Activated CD8-positive, alpha-beta T cell treated with anti-CD3 and anti-CD28 coated beads for 36 hours (primary cell): Measurements from ENCODE around the gene RPL27A. TPM values are rescaled to one million over a fixed set of nuclear protein-coding genes. Genes with fewer than 3 reads are reported as not detected.
A peak's percentile ranks its signal among the peaks of the same experiment; 100 is the strongest.

Experiments
- ATAC-seq: fragments of 200-7000 bp; cut with Tn5 transposase; one replicate; pipeline ENCODE4 v1.10.0; 2021; ENCODE audit warnings: mild to moderate bottlenecking, moderate library complexity
- CTCF ChIA-PET: fragments of 350-600 bp; sonication (Branson Sonifier 250); formaldehyde crosslinking; loops from one replicate; lab custom pipeline; 2021; ENCODE audit warnings: antibody characterized with exemption; lab: Charles Lee
- POLR2A ChIA-PET: fragments of 350-600 bp; sonication (Branson Sonifier 250); formaldehyde crosslinking; loops from one replicate; lab custom pipeline; 2021; ENCODE audit warnings: antibody characterized with exemption; lab: Charles Lee
- DNase-seq: peaks from one replicate; pipeline ENCODE4 v3.0.0-alpha.2; 2020
- H3K27ac Mint-ChIP-seq: one replicate; pipeline ENCODE4 v1.8.0; 2021; ENCODE audit warnings: mild to moderate bottlenecking, mixed read lengths
- H3K27me3 Mint-ChIP-seq: one replicate; pipeline ENCODE4 v1.8.0; 2021; ENCODE audit warnings: mixed read lengths
- H3K36me3 Mint-ChIP-seq: one replicate; pipeline ENCODE4 v1.8.0; 2021; ENCODE audit warnings: low read depth, mixed read lengths
- H3K4me1 Mint-ChIP-seq: one replicate; pipeline ENCODE4 v1.8.0; 2021; ENCODE audit warnings: low read depth, mixed read lengths
- H3K4me3 Mint-ChIP-seq: one replicate; pipeline ENCODE4 v1.8.0; 2021; ENCODE audit warnings: mild to moderate bottlenecking, moderate library complexity, mixed read lengths
- H3K9me3 Mint-ChIP-seq: one replicate; pipeline ENCODE4 v1.8.0; 2021; ENCODE audit warnings: mixed read lengths
- intact Hi-C: fragments of 100-400 bp; cut with micrococcal nuclease; formaldehyde crosslinking; loops from one replicate; pipeline ENCODE4 v1.10.0; 2022
- total RNA-seq, 2 experiments: library from RNA; stranded (reverse); gene quantifications; one replicate each; pipeline ENCODE4 v1.2.3, GENCODE V29; 2021
- TF ChIP-seq, protein P1 (sequence below): fragments of 200-600 bp; IDR thresholded peaks from one replicate; pipeline ENCODE4 v1.8.0; 2022; ENCODE audit warnings: antibody characterized with exemption, mild to moderate bottlenecking

The RPL27A gene
- total RNA-seq, 2 experiments from 2014 or later: 959 to 987 TPM

DNA sequence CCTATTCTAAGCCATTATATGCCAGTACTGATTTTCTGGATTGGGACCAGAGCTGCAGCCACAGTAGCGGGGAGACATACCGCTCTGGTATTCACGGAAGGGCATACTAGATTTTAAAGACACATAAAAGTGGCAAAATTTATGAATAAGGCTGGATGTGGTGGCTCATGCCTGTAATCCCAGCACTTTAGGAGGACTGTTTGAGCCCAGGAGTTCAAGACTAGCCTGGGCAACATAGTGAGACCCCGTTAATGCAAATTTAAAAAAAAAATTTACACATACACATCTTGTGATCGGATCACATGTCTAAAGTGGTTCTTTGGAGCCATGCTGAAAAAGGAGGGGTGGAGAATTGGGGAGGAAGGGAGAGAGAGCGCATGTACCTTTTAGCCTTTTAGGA is 9.0 kb downstream of the RPL27A start:
- TF ChIP-seq, protein P1, sequence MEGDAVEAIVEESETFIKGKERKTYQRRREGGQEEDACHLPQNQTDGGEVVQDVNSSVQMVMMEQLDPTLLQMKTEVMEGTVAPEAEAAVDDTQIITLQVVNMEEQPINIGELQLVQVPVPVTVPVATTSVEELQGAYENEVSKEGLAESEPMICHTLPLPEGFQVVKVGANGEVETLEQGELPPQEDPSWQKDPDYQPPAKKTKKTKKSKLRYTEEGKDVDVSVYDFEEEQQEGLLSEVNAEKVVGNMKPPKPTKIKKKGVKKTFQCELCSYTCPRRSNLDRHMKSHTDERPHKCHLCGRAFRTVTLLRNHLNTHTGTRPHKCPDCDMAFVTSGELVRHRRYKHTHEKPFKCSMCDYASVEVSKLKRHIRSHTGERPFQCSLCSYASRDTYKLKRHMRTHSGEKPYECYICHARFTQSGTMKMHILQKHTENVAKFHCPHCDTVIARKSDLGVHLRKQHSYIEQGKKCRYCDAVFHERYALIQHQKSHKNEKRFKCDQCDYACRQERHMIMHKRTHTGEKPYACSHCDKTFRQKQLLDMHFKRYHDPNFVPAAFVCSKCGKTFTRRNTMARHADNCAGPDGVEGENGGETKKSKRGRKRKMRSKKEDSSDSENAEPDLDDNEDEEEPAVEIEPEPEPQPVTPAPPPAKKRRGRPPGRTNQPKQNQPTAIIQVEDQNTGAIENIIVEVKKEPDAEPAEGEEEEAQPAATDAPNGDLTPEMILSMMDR: no peak
- H3K9me3 Mint-ChIP-seq: no peaks in the 10 kb centered on the region
- ChIA-PET POLR2A (interaction anchor here (1.2 to 2.0 kb wide), 2 partner anchors 9 to 270 kb away, joined by 4 to 10 read pairs; partner anchors contain the start of genes RPL27A and TRIM66), CTCF (interaction anchor here (1.6 kb wide), 1 partner anchor 268 kb away, joined by 3 read pairs; no protein-coding TSS in a partner anchor)
- no peak overlapping the region for H3K4me3 Mint-ChIP-seq
- H3K27me3 Mint-ChIP-seq: no peaks in the 10 kb centered on the region
- H3K36me3 Mint-ChIP-seq: peaks cover 64% of the 10 kb centered on the region
- peaks cover 23% of the 10 kb centered on the region for H3K4me1 Mint-ChIP-seq
- ATAC-seq (no peak), DNase-seq (no peak)
- no peak overlapping the region for H3K27ac Mint-ChIP-seq
- intact Hi-C loops: no loop called here

DNA sequence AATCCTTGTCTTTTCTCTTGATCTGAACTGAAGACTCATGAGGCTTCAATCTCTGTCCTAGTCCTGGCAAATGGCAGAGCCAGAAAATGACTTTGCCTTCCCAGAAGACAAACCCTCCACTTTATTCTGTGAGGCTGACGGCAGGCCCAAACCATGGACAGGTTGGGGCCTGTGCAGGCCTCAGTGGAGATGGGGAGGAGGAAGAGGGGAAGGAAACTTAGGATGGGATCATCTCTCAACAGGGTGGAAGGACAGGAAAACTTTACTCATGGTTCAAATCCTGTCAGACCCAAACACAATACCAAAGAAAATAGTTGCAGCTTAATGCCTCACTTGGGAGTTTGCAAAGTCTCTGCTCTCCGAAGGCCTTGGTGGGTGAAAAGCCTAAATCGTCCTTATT is 9.8 kb downstream of the RPL27A start:
- ChIA-PET POLR2A (no interaction called here), CTCF (interaction anchor here (0.7 kb wide), 1 partner anchor 269 kb away, joined by 3 read pairs; no protein-coding TSS in a partner anchor)
- ATAC-seq (no peak), DNase-seq (no peak)
- intact Hi-C loops: no loop called here
- no peaks in the 10 kb centered on the region for H3K27me3 Mint-ChIP-seq
- H3K27ac Mint-ChIP-seq: no peak overlapping the region
- TF ChIP-seq, protein P1: no peak
- no peak overlapping the region for H3K4me3 Mint-ChIP-seq
- peaks cover 60% of the 10 kb centered on the region for H3K36me3 Mint-ChIP-seq
- peaks cover 18% of the 10 kb centered on the region for H3K4me1 Mint-ChIP-seq
- H3K9me3 Mint-ChIP-seq: no peaks in the 10 kb centered on the region

DNA sequence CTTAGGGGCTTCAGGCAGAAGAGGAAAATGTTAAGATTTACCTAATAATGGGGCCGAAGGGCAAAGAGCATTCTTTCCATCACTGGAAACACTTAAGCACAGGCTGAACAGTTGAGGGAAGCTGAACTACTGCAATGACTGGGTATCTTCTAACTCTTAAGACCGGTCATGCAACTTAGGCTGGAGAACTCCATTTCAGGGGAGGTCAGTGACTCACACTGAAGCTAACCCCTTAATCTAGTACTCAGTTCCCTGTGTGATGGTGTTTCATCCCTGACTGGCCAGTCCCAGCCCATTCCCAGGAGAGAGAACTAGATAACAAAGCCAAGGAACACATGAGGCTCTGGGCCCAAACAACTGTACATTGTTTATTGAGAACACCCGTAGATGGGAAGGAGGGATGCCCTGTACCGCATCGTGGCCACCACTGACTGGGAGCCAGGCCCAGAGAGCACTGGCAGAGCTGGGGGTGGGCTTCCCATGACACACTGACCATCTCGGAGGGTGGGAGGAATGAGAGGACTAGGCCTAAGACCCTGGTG is 10.5 kb downstream of the RPL27A start:
- ChIA-PET CTCF (interaction anchor here (0.7 kb wide), 1 partner anchor 268 kb away, joined by 3 read pairs; no protein-coding TSS in a partner anchor), POLR2A (interaction anchor here (1.2 to 2.2 kb wide), 2 partner anchors 8 to 10 kb away, joined by 4 to 14 read pairs; partner anchors contain the start of genes RPL27A and TRIM66)
- no peak overlapping the region for H3K4me3 Mint-ChIP-seq
- intact Hi-C loops: no loop called here
- no peak for DNase-seq
- ATAC-seq: no peak
- H3K9me3 Mint-ChIP-seq: no peaks in the 10 kb centered on the region
- H3K4me1 Mint-ChIP-seq: peaks cover 14% of the 10 kb centered on the region
- no peaks in the 10 kb centered on the region for H3K27me3 Mint-ChIP-seq
- H3K36me3 Mint-ChIP-seq: peaks cover 56% of the 10 kb centered on the region
- no peak overlapping the region for H3K27ac Mint-ChIP-seq
- TF ChIP-seq, protein P1: no peak

DNA sequence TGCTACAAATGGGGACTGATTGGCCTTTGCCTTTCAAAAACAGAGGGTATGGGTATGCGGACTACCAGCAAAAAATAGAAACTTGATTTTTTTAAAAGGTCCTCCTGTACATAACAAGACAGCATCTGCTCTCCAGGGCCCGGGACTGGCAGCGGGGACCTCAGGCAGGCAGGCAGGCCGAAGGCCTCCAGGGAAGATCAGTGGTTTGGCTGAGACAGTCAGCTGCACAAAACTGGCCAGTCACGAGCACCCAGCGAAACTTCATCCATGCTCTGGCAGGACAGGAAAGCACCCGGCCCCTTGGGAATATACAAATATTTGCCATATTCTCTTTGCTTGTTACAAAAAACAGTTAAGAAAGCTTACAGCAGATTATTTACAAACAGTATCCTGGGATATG is 11.0 kb downstream of the RPL27A start:
- no peak overlapping the region for H3K27ac Mint-ChIP-seq
- H3K27me3 Mint-ChIP-seq: no peaks in the 10 kb centered on the region
- peaks cover 53% of the 10 kb centered on the region for H3K36me3 Mint-ChIP-seq
- POLR2A ChIA-PET: interaction anchor here (1.2 to 2.2 kb wide), 3 partner anchors 9 to 14 kb away, joined by 4 to 14 read pairs (median 4); partner anchors contain the start of genes RPL27A and TRIM66
- no peak overlapping the region for H3K4me3 Mint-ChIP-seq
- ATAC-seq (no peak), DNase-seq (no peak)
- TF ChIP-seq, protein P1: no peak
- peaks cover 13% of the 10 kb centered on the region for H3K4me1 Mint-ChIP-seq
- H3K9me3 Mint-ChIP-seq: no peaks in the 10 kb centered on the region
- CTCF ChIA-PET: no interaction called here
- intact Hi-C loops: no loop called here

DNA sequence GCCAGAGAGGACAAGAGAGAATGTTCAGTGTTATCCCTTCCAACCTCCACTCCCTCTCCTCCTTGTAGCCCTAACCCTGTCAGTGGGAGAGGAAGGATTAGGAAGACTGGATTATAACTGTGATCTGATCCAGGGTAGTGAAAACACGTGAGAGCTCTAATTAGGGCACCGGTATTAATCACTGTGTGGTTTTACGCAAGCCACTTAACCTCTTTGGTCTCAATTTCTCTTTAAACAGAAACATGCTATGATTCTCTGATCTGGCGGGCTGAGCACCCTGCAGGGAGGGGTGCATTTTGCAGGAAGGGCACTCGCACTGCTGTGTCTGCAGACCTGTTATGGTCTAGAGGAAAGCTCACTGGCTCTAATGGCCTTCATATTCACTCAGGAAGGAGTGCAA is 11.5 kb downstream of the RPL27A start:
- Mint-ChIP-seq H3K4me1 (peaks cover 11% of the 10 kb centered on the region), H3K36me3 (peaks cover 47% of the 10 kb centered on the region), H3K27ac (no peak overlapping the region), H3K4me3 (no peak overlapping the region), H3K27me3 (no peaks in the 10 kb centered on the region), H3K9me3 (no peaks in the 10 kb centered on the region)
- CTCF ChIA-PET: no interaction called here
- intact Hi-C loops: no loop called here
- ATAC-seq: peak; percentile 38
- no peak for DNase-seq
- POLR2A ChIA-PET: interaction anchor here (0.7 to 2.2 kb wide), 5 partner anchors 9 to 21 kb away, joined by 3 to 14 read pairs (median 4); partner anchors contain the start of genes RPL27A and TRIM66
- TF ChIP-seq, protein P1: no peak
